IPS DF 19.7 (cell line): ENCODE measurements around the gene NSD1.
"Not testable (repeated sequence)": the region's sequence is repeated elsewhere in the genome, so short reads cannot be mapped to it uniquely, and the experiment has no call there.

Experiments
- DNase-seq: peaks from one replicate; pipeline ENCODE4 v3.0.0-alpha.2; 2013; ENCODE audit warnings: low read depth, low spot score

The NSD1 gene

DNA sequence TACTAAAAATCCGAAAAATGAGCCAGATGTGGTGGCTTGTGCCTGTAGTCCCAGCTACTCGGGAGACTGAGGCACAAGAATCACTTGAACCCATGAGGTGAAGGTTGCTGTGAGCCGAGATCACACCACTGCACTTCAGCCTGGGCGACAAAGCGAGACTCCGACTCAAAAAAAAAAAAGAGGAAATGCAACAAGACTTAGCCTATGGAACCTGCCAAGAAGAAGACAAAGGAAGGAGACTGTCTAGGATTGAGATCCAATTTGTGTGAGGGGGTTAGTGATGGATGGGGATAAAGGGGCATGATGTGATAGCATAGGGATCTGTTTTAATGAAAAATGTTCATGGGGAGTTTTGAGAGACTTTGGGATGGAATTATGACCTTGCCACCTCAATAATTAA, 97.1 kb downstream of the NSD1 start:
- no peak for DNase-seq

DNA sequence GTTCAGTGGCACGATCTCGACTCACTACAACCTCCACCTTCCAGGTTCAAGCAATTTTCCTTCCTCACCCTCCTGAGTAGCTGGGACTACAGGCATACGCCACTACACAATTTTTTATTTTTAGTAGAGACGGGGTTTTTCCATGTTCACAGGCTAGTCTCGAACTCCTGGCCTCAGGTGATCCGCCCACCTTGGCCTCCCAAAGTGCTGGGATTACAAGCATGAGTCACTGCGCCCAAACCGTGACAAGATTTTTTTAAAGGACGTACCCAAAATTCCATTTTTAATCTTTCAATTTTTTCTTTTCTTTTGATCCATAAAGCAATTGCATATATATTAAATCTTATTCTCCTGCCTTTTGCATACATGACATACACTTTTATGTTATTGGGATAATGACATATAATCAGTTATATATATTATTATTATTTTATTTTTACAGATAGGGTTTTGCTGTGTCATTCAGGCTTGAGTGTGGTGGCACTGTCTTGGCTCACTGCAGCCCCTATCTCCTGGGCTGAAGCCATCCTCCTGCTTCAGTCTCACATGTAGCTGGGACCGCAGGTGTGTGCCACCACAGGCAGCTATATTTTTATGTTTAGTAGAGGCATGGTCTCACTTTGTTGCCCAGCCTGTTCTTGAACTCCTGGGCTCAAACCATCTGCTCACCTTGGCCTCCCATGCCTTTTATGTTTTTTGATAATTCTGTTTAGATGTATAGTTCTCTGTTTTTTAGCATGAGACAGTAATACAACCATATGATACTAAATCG, 98.1 kb downstream of the NSD1 start:
- no peak for DNase-seq

DNA sequence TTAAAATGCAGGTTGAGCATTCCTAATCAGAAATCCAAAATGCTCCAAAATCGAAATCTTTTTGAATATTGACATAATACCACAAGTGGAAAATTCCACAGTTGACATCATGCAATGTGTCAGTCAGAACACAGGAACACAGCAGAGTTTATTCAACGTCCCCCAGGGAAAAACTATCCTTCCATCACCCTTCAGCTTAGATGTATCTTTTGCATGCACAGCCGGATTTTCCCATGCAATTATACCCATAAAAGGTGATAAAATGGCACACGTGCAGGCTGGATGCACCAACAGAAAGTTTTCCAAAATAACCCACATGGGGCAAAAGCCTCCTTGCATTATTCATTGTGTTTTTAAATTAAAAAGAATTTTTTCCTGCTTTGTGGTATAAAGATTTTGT, 98.8 kb downstream of the NSD1 start:
- no peak for DNase-seq

DNA sequence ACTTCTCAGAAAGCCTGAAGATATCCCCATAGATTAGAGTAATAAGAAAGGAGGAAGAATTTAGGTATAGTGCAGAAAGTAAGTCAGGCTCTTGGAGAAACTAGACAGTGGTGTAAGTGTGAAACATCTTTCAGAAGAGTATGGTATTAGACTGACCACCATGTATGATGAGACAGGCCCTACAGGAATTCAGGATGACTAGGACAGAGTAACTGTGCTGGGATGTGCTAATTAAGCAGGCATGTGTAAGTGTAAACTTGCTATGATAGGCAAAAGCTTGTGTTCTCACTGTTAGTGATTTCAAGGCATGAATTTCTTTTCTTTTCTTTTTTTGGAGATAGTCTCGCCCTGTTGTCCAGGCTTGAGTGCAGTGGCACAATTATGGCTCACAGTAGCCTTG, 99.2 kb downstream of the NSD1 start:
- no peak for DNase-seq

DNA sequence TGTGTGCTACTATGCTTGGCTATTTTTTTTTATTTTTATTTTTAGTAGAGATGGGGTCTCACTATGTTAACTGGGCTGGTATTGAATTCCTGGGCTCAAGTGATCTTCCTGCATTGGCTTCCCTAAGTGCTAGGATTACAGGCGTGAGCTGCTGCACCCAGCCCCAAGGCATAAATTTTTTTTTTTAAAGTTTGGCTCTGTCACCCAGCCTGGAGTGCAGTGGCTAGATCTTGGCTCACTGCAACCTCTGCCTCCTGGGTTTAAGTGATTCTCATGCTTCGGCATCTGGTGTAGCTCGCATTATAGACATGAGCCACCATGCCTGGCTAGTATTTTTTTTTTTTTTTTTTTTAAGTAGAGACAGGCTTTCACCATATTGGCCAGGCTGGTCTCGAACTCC, 99.6 kb downstream of the NSD1 start:
- no peak for DNase-seq

DNA sequence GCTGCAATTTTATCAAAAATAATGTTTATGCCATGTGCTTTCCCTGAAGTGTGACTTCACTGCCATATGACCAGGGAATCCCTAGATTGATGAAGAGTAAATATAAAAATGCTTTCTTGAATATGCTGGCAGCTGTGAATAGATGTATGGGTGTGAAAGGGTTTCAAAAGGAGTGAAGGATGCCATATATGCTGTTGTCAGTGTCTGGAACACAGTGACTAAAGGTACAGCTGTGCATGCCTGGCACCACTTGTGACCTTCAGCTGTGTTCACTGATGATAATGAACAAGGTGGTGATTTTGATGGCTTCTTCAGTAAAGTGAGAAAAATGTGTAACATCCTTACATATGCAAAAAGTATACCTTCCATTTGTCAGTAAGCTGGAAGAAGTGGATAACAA, 100.2 kb downstream of the NSD1 start:
- no peak for DNase-seq

DNA sequence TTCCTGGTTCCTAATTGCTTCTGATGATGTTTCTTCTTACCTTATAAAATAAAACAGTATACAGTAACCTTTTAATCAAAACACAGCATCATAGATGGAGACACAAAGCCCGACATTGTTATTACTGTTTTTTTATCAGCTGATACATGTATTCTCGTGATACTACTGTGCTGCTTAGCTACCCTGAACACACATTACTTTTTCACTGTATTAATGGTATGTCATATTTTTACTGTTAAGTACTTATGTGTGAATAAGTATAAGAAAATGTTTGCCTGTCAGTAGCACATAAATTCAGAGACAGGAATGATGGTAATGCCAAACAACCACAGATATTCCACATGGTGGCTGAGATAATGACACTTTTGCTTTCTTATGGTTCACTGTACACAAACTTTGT, 101.3 kb downstream of the NSD1 start:
- no peak for DNase-seq

DNA sequence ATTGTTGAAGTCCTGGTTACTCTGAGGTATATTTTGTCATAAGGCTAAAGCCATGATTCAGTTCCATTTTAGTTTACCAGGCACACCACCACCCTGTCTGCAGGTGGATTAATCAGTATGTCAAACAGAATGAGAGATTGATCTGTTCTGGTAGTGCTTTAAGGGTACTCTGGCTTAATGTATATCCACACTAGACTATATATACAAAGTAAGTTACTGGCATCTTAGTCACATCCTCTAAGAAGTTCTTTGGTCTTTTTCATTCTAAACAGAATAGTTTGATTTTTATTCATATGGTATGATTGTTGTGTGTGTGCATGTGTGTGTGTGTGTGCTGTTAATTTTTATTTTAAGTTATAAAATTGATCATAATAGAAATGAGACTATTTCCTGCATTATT, 108.2 kb downstream of the NSD1 start:
- no peak for DNase-seq

DNA sequence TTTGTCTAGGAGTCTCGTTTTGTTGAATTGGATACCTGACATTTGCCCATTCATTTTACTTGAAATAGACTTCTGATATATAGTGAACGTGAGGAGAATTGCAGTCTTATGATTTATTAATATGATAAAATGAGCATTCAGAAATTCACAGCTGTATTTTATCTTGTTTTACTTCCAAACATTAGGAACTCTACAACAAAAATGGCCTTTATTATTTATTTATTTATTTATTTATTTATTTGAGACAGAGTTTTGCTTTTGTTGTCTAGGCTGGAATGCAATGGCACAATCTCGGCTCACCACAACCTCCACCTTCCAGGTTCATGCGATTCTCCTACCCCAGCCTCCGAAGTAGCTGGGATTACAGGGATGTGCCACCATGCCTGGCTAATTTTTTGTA, 108.7 kb downstream of the NSD1 start:
- DNase-seq = no peak

DNA sequence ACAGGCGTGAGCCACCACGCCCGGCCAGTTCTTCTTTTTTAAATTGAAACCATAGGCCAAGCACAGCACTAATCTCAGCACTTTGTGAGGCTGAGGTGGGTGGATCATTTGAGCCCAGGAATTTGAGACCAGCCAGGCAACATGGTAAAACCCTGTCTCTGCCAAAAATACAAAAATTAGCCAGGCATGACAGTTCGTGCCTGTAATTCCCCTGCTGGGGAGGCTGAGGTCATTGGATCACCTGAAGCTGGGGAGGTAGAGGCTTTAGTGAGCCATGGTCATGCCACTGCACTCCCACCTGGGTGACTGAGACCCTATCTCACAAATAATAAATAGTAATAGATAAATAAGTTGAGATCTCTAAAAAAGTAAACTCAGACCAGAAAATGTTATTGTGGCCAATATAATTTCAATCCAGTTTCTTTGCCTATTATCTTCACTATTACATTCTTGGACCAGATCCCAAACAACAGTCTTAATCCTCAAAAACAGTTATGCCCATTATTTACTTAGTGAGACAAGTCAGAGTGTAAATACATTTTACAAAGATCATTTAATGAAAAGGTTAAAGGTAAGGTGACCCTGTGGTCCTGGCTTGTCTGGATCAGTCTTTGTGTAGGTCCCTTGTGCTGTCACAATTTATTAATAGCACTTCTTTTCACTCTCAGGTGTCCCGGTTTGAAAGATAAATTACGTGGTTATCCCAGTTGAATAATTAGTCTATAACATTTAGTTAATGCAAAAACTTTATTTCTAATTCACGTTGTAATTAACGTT, 116.4 kb downstream of the NSD1 start:
- no peak for DNase-seq

DNA sequence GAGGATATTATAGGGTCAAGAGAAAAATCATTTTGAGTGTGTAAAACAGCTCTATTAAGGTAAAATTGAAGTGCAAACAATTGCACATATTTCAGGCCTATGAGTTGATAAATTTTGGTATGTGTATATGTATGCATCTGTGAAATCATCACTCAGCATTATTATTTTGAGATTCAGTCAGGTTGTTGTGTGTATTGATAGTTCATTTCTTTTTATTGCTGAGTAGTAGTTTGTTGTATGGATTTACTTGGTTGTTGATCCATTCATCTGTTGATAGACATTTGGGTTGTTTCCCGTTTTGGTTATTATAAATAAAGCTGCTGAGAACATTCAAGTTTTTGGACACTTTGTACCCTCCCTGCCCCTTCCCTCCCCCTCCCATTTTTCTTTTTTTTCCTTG, 119.7 kb downstream of the NSD1 start:
- DNase-seq = no peak

DNA sequence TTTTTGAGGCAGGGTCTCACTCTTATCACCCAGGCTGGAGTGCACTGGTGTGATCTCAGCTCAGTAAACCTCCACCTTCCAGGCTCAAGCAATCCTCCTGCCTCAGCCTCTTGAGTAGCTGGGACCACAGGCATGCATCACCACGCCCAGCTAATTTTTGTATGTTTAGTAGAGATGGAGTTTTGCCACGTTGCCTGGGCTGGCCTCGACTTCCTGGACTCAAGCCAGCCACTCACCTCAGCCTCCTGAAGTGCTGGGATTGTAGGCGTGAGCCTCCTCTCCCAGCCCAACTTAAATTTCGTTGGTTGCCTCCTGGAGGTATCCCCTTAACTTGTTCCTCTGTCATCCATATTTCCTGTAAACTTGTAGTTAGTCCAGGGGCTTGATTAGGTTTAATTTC, 122.7 kb downstream of the NSD1 start:
- DNase-seq = no peak

DNA sequence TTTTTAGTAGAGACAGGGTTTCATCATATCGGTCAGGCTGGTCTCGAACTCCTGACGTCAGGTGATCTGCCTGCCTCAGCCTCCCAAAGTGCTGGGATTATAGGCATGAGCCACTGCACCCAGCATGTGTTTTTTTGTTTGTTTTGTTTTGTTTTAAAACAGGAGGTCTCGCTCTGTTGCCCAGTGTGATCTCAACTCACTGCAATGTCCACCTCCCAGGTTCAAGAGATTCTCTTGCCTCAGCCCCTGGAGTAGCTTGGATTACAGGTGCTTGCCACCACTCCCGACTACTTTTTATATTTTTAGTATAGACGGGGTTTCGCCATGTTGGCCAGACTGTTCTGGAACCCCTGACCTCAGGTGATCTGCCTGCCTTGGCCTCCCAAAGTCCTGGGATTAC, 125.1 kb downstream of the NSD1 start:
- DNase-seq = not testable (repeated sequence)

DNA sequence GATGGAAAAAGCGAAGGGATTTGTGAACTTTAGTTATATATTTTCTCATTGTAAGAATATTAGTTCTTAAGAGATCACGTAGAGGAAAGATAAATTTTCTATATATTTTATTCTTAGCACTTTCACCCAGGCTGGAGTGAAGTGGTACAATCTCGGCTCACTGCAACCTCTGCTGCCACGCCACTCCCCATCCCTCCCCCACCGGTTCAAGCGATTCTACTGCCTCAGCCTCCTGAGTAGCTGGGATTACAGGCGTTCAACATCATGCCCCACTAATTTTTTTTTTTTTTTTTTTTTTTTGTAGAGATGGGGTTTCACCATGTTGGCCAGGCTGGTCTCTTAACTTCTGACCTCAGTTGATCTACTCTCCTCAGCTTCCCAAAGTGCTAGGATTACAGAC, 127.4 kb downstream of the NSD1 start:
- DNase-seq = no peak

DNA sequence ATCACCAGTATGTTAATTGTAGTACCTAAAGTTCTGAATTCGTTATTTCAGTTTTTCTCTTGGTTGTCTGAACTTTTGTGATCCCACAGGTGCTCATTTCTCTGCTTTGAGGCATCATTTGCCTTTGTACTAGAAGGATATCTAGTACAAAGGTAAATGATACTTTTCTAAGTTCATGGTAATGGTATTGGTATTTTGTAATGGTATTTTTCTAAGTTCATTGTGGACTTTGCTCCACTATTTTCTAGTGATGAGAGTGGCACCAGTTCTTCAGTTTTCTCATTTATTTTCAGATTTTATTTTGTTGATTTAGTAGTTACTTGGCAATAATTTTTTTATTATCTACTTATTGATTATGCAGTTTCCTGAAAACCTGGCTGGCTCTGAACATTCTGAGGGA, 127.9 kb downstream of the NSD1 start:
- no peak for DNase-seq

DNA sequence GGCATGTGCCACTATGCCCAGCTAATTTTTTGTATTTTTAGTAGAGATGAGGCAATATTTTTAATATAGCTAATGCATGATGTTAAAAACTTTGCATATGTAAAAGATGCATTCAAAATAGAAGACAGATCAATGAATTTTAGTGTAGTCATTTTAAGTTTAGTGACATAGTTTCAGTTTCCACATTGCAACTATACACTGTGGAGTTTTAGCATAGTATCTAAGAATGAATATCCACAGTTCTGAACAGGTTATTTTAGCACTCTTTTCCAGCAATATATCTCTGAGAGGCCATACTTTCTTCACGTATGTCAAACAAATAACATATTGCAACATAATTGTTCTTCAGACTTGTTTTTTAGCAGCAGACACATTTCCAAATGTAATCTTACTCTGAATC, 130.6 kb downstream of the NSD1 start:
- DNase-seq = no peak

DNA sequence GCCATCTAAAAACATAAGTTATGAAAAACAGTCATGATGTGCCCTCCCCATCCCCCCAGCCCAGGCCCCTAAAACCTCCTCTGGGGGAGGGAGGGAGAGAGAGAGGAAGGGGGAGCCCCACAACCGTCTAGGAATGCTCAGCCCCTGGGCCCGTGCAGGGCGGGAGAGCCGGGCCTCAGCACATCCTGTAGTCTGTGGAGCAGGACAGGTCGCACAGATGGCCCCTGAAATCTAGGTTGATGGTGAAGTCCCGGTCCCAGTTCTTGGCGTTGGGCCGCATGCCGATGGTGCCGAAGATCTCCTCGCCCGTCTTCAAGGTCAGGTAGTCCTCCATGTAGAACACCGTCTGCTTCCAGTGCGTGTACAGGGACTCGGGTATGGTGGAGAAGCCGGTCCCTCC, 131.8 kb downstream of the NSD1 start:
- DNase-seq = no peak

DNA sequence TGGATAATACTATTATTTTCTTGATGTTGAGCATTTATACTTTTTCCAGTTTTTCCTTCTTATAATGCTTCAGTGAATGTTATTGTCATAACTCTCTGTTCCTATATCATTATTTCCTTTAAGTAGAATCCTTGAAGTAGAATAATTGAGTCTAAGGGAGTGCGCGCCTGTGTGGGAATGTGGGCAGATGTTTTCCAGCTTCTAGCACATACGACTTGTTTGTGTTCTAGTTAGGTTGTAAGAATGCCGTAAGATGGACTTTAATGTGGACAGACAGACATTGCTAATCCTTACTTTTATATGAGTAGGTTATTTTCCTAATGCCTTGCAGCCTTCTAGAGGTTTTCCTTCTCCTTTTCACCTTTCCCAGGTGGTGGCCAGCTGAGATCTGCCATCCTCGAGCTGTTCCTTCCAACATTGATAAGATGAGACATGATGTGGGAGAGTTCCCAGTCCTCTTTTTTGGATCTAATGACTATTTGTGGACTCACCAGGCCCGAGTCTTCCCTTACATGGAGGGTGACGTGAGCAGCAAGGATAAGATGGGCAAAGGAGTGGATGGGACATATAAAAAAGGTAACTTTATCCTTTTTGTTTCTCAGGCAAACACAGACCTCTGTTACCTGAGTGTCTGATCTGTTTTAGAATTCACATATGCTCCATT, 135.8 kb downstream of the NSD1 start:
- DNase-seq = no peak

DNA sequence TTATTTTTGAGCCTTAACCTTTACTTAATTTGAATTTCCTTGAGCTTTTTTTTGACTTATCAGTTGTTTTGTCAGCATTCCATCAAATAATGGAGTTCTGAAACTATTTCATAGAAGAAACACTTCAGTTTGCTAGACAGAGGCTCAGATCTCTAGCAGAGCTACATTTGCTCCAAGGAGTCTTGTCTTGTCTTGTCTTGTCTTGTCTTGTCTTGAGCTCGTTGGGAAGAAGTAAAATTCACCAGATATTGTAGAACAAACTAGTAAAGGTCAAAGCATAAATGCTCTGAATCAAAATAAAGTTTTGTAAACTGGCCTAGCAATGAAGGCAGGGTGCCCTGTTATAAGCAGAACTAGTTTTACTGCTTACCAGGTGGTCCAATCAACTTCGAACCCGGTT, 136.4 kb downstream of the NSD1 start:
- DNase-seq = no peak

DNA sequence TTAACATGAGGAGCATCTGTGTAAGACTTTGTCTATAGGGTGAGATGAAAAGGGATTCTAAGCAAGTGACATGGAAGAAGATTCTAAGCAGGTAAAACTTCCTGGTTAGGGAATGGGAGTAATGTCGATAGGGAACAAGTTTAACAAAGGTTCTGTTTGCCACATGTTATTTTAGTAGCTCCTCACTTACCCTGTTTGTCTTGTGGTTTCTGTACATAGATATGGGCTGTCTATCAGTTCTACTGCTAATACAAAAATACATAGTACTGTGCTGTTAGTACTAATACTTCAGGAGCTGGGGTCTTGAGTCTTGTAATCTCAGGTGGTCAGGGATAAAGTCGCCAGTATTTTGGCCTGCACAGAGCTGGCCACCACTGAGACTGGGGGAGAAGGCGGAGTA, 137.1 kb downstream of the NSD1 start:
- DNase-seq = no peak

DNA sequence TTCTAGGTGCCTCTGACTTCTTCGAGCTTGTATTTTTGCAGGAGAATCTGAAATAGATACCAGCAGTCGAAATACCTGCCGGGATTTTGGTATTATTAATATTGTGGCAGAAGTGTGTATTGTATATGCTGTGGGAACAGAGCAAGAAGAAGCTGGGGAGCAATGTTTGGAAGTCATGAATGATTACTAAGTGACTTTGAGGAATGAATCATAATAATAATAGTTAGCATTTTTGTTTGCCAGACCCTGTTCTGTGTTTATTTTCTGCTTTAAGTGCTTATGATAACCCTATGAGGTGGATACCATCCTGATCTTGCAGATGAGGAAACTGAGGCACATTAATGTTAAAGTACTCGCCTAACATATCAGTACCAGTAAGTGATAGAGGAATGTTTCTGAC, 137.5 kb downstream of the NSD1 start:
- no peak for DNase-seq

DNA sequence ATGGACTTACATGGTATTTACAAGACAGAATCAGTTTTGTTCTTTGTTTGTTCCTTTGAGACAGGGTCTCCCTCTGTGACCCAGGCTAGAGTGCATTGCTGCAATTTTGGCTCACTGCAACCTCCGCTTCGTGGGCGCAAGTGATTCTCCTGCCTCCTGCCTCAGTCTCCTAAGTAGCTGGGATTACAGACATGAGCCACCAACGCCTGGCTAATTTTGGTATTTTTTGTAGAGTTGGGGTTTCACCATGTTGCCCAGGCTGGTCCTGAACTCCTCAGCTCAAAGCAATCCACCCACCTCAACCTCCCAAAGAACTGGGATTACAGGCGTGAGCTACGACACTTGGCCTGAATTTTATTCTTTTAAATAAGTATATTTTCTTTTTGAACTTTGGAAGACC, 142.3 kb downstream of the NSD1 start:
- DNase-seq = no peak

DNA sequence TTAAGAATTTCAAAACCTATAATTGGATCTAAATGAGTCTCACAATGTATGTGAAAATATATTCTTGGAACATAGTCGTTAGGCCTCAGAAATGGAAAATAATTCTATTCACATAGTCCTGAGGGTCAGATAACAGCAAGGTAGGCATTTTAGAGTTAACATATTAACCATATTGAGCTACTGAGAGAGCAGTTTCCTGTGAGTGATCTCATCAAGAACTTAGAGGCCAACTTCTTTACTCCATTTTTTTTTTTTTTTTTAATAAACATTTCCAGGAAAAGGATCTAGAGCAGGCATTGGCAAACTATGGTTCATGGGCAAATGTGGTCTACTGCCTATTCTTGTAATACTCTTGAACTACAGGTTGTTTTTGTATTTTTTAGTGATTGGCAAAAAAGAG, 143.3 kb downstream of the NSD1 start:
- DNase-seq = no peak
